Dermis blood vessel endothelial cell (primary cell): Measurements from ENCODE around the gene SKI. TPM values are rescaled to one million over a fixed set of nuclear protein-coding genes. Genes with fewer than 3 reads are reported as not detected.

Experiments used
- DNase-seq: peaks from one replicate; pipeline ENCODE4 v3.0.0; 2010
- total RNA-seq: library from RNA; depleted of rRNA; stranded (reverse); fragments of >200 nt; gene quantifications from 2 replicates; pipeline ENCODE4 v1.2.3, GENCODE V29; 2014

The SKI gene
- total RNA-seq, 1 donor from 2014 or later = 26.7 TPM

DNA sequence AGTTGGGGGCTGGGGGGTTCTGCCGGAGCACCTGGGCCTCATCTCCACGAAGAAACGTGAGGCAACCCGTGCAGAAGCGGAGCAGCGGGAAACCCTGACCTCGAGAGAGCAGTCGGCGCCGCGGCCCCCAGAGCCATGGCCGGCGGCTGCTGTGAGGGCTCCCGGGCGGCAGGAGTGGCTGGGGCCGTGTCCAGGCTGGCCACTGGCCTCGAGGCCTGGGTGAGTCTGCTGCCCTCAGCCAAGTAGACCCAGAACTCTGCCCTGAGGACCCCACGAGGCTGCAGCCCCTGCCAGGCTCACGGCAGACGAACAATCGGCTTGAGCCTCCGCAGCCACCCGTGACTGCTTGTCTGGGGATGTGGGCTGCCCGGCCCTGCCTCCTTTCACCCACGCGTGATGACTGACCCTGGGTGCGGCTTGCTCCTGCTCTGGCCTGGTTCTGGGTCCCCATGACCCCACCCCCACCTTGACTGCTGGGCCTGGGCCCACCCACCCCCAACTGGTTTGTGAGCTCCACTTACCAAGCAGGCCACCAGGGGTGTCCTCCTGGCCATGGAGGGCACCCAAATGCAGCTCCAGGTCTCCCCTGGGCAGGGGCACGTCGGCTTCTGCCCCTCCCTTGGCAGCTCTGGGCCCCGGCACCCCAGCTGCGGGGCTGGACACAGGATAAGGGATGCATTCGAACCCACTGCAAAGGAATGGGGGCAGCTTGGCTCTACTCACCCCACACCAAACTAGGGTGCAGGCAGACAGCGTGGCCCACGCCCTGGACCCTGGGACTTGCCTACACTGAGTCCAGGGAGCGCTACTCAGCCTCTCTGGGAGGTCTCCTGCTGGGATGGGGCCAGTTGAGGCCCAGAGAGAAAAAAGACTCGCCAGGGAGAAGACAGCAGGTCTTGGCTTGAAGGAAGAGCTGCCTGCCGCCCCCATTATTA, 129.1 kb downstream of the SKI start:
- DNase-seq = no peak

DNA sequence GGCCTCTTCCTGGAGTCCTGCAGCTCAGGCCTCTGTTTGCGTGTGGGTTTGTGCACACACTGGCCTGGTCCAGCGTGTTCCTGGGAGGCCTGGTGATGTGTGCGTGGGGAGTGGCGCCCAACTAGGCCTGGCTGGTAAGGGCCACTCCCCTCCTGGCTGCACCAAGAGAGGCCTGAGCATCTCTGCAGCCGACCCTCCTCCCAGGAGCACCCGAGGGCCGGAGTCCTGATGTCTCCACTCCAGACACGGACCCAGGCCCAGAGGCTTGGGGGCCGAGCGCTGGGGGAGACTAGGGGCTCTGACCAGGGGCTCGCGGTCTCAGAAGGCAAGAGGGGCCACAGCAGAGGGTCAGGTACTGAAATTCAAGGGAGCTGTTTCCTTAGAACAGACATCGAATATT, 130.0 kb downstream of the SKI start:
- DNase-seq = no peak

DNA sequence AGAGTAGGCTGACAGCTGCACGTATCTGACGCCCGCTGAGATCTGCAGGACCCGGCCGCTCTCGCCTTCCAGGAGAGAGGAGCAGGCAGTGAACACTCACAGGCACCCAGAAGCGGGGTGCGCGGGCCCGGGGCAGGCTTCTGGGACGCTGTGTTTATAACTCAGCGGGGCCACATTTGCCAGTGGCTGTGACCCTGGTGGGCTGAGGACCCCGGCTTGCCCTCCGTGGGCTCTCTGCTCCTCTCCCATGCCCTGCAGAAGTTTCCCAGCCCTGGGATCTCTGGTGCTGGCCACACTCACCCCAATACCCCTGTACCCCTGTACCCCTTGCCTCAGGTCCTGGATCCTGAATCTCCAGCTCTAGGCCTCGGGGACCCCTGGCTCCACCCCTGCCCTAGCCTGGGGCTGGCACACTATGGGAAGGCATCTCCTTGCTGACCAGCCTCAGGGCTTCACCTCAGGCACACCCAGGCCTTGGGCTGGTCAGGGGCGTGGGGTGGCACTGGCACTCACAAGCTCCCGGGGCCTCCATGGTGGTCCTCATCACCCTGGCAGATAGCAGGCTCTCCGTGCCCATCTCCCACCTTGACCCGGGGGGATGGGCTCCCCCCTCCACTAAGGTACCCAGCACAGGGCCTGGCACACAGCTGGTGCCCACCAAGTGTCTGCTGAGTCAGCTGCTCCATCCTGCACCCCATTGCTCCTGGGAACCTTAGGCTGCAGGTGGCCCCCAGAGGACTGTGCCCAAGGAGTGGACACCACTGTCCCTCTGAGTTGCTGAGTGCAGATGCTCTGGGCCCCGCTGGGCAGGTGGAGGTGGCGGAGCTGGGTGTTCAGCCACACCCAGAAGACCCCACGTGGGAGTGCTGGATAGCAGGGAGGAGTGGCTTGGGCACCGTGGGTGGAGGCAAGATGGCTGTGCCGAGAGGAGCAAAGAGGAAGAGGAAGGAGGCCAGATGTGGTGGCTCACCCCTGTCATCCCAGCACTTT, 130.8 kb downstream of the SKI start:
- no peak for DNase-seq

Other genes with a start within 250 kb of the SKI start
- gene CFAP74, start 224.5 kb upstream of the SKI start, total RNA-seq = not detected in 2 replicates
- 0.33 and 0.51 TPM in 2 replicates for gene GABRD, start 209.0 kb upstream of the SKI start, total RNA-seq
- gene PRKCZ, start 177.9 kb upstream of the SKI start, total RNA-seq = 20.6 and 22.8 TPM in 2 replicates
- gene FAAP20, start 33.5 kb upstream of the SKI start, total RNA-seq = 16.0 and 21.8 TPM in 2 replicates
- gene MORN1, start 163.2 kb downstream of the SKI start, total RNA-seq = 7.4 and 7.7 TPM in 2 replicates
- gene RER1, start 163.5 kb downstream of the SKI start, total RNA-seq = 62.6 and 64.8 TPM in 2 replicates
- gene PEX10, start 184.2 kb downstream of the SKI start, total RNA-seq = 33.4 and 44.9 TPM in 2 replicates
- gene PLCH2, start 248.0 kb downstream of the SKI start, total RNA-seq = under 0.01 and 0.09 TPM in 2 replicates